GM12873 (cell line): ENCODE measurements around the gene INPP5D.

Source experiments
- TF ChIP-seq, protein P1 (sequence below): IDR thresholded peaks from 2 replicates; pipeline ENCODE4 v1.5.1; 2012; ENCODE audit warnings: low read depth, mild to moderate bottlenecking, moderate library complexity, low read length, control low read depth; ENCODE audit not compliant: insufficient read depth; ENCODE audit errors: missing control alignments

INPP5D gene

DNA sequence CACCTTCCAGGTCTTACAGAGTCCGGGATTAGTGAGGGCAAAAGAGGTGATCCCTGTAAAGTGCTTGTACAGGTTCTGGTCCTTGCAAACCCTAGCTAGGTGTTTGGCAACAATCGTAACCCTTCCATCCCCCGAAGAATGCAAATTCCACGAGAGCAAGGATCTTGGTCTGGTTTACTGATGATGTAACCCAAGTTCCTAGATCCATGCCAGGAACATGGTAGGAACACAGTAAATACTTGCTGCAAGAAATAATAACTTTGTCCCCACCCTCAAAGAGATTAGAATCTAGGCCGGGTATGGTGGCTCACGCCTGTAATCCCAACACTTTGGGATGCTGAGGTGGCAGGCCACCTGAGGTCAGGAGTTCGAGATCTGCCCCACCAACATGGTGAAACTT lies 34.4 kb upstream of the INPP5D start:
- TF ChIP-seq, protein P1, sequence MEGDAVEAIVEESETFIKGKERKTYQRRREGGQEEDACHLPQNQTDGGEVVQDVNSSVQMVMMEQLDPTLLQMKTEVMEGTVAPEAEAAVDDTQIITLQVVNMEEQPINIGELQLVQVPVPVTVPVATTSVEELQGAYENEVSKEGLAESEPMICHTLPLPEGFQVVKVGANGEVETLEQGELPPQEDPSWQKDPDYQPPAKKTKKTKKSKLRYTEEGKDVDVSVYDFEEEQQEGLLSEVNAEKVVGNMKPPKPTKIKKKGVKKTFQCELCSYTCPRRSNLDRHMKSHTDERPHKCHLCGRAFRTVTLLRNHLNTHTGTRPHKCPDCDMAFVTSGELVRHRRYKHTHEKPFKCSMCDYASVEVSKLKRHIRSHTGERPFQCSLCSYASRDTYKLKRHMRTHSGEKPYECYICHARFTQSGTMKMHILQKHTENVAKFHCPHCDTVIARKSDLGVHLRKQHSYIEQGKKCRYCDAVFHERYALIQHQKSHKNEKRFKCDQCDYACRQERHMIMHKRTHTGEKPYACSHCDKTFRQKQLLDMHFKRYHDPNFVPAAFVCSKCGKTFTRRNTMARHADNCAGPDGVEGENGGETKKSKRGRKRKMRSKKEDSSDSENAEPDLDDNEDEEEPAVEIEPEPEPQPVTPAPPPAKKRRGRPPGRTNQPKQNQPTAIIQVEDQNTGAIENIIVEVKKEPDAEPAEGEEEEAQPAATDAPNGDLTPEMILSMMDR, result no peak

DNA sequence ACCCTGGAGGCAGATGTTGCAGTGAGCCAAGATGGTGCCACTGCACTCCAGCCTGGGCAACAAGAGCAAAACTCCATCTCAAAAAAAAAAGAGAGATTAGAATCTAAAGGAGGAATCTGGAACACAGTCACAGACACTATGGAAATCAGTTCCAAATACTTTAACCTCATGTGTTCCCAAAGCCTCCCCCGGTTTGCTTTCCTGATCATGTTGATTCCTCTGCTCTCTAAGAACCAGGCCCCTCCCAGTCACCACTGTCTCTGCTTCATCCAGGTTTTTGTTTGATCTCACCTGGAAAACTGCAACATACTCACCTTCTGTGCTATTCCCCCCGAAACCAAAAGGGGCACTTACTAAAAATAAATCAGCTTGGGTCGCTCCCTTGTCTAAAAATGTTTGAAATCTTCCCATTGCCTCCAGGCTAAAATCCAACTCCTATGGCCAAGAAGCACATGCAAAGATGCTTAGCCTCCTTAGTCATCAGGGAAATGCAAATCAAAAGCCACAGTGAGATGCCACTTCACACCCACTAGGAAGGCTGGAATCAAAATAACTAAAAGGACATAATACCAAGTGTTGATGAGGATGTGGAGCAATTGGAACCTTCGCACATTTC lies 33.8 kb upstream of the INPP5D start:
- TF ChIP-seq, protein P1, result no peak

DNA sequence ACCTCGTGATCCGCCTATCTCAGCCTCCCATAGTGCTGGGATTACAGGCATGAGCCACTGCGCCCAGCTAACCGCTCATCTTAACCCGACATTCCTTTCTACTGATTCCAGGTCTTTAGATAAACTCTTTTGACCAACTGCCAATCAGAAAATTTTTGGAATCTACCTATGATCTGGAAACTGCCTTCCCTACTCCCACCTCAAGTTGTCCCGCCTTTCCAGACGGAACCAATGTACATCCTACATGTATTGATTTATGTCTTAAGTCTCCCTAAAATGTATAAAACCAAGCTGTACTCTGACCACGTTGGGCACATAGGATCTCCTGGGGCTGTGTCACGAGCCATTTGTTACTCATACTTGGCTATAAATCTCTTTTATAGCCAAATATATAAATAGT lies 30.8 kb upstream of the INPP5D start:
- TF ChIP-seq, protein P1, result no peak

DNA sequence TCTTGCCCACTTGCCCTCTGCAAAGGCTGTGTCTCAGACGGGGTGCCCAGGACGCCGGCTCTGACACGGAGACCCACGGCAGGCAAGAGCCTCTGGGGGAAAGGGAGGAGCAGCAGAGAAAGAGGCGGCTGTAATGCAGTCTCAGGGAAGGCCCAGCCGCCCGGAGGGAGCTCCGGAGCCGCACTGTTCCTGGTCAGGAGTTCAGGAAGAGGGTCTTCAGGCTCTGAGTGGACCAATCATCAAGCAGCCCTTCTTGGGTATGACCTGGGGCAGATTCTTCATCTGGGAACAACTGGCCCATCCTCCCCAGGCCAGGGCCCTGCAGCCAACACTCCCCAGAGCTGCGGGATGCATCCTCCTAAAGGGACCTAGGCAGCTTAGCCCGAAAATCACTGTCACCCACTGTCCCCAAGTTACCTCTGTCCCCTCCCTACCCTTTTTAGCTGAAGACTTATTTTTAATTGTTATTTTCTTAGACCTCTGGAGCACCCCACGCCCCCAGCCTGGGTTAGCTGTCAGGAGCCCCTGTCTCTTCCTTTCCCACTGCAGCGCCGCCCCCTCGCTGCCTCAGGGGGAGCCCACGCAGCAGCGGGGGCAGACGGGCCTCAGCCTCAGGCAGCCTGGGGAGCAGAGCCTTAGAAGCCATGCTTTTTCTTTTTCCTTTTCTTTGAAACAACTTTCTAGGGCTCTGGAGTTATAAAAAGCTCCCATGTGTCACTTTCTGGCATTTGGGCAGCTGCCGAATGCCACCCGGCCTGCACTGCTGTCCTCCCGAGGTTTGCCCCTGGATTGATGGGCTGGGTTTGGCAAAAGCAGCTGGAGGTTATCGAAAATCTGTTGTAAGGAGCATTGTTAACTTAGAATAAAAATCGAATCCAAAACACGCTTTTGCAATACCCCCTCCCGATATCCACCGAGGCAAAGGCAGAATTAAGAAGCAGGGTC lies 28.3 kb upstream of the INPP5D start:
- TF ChIP-seq, protein P1, result no peak

DNA sequence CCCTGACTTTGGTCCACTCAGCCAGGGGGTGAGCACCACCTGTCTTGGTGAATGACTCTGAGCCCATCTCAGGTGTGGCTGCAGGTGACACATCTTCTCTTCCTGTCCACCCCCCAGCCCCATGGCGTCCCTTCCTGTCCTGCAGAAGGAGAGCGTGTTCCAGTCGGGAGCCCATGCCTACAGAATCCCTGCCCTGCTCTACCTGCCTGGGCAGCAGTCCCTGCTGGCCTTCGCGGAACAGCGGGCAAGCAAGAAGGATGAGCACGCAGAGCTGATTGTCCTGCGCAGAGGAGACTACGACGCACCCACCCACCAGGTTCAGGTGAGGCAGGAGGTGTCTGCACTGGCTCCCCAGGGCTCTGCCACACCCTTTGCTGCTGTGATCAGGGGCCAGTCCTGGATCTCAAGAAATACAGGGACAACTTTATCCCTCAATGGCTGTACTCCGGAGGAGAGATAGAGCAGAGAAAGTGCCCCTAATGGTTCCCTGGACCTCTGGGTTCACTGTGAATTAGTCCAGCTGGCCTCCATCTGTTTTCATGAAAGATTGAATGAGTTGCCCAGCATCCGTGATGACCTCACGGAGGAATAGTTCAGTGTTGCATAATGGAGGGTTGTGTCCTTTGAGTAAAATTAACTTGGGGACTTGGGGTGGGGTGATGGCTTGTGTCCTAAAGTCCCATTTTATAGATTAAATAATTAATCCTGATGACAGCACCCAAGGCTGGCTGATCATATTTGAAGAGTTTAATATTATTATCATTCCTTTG lies 27.4 kb upstream of the INPP5D start, which contains the start of gene NEU2:
NEU2 (plus strand) TSS at position 122 of the 770 bp plus-strand sequence; CDS start at position 122, 0 bp downstream.
- TF ChIP-seq, protein P1, result no peak

DNA sequence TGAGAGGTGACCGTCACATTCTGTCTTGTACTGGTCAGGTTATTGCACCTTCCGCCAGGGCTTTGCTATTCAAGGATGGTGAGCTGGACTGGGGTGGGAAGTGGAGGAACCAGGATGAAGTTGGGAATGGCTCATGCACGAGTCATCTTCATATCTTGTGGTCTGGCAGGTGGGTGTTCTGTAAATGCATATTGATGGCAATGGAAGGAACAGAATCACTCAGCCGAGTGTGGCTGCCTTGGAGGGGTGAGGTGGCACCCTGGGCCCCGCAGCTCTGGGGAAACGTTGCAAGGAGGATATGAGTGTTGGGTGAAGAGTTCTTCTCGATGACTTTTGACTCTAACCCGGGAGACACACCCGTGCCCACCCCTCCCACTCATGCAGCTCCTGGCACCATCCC lies 26.5 kb upstream of the INPP5D start:
- TF ChIP-seq, protein P1, result no peak
